Activated CD8-positive, alpha-beta memory T cell treated with anti-CD3 and anti-CD28 coated beads, Interleukin-2, amount 10 ng/mL, durations not matched to agents 7 days and 5 days (primary cell): ENCODE results near the gene SGSM1. TPM values are rescaled to one million over a fixed set of nuclear protein-coding genes. Genes with fewer than 3 reads are reported as not detected.
A peak's percentile ranks its signal among the peaks of the same experiment; 100 is the strongest.

Experiments used
- ATAC-seq: fragments of 150-1000 bp; cut with Tn5 transposase; one replicate; pipeline ENCODE4 v1.10.0; 2021; ENCODE audit warnings: moderate library complexity
- CTCF ChIA-PET: fragments of 350-600 bp; sonication (Branson Sonifier 250); formaldehyde crosslinking; loops from one replicate; lab custom pipeline; 2021; ENCODE audit warnings: antibody characterized with exemption; lab: Charles Lee
- DNase-seq: peaks from one replicate; pipeline ENCODE4 v3.0.0-alpha.2; 2020
- H3K27ac Mint-ChIP-seq: one replicate; pipeline ENCODE4 v1.8.0; 2021; ENCODE audit warnings: mild to moderate bottlenecking, mixed read lengths
- H3K27me3 Mint-ChIP-seq: one replicate; pipeline ENCODE4 v1.8.0; 2021; ENCODE audit warnings: mixed read lengths
- H3K36me3 Mint-ChIP-seq: one replicate; pipeline ENCODE4 v1.8.0; 2021; ENCODE audit warnings: mild to moderate bottlenecking, mixed read lengths
- H3K4me1 Mint-ChIP-seq: one replicate; pipeline ENCODE4 v1.8.0; 2021; ENCODE audit warnings: mixed read lengths
- H3K4me3 Mint-ChIP-seq: one replicate; pipeline ENCODE4 v1.8.0; 2021; ENCODE audit warnings: mild to moderate bottlenecking, moderate library complexity, mixed read lengths
- H3K9me3 Mint-ChIP-seq: one replicate; pipeline ENCODE4 v1.8.0; 2022; ENCODE audit warnings: low read depth, mixed read lengths
- total RNA-seq, 2 experiments: library from RNA; stranded (reverse); gene quantifications; one replicate each; pipeline ENCODE4 v1.2.3, GENCODE V29; 2021

Gene SGSM1
- total RNA-seq, 2 experiments from 2014 or later, result 0.09 TPM

DNA sequence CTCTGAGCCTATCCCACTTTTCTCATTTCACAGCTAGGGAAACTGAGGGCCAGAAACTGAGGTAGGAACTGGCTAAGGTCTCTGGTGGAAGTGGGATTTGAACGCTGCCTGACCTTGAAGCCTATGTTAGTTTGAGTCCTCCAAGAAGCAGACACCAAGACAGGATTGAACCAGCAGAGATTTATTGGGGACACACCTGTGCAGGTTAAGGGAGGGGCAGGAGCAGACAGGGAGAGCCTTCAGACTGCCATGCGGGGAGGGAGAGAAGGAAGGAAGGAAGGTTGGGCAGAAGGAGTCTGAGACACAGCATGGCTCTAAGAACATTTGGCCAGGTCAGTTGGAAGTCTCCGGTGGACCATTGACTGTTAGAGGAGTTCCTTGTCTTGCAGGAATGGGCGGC is 59.5 kb downstream of the SGSM1 start:
- no peaks in the 10 kb centered on the region for H3K9me3 Mint-ChIP-seq
- no peak overlapping the region for H3K27ac Mint-ChIP-seq
- H3K27me3 Mint-ChIP-seq, result peaks cover 3% of the 10 kb centered on the region
- no peak for ATAC-seq
- DNase-seq, result no peak
- no peaks in the 10 kb centered on the region for H3K4me1 Mint-ChIP-seq
- no peaks in the 10 kb centered on the region for H3K36me3 Mint-ChIP-seq
- no peak overlapping the region for H3K4me3 Mint-ChIP-seq
- CTCF ChIA-PET, result interaction anchor here (0.9 kb wide), 1 partner anchor 15 kb away, joined by 3 read pairs; no protein-coding TSS in a partner anchor

DNA sequence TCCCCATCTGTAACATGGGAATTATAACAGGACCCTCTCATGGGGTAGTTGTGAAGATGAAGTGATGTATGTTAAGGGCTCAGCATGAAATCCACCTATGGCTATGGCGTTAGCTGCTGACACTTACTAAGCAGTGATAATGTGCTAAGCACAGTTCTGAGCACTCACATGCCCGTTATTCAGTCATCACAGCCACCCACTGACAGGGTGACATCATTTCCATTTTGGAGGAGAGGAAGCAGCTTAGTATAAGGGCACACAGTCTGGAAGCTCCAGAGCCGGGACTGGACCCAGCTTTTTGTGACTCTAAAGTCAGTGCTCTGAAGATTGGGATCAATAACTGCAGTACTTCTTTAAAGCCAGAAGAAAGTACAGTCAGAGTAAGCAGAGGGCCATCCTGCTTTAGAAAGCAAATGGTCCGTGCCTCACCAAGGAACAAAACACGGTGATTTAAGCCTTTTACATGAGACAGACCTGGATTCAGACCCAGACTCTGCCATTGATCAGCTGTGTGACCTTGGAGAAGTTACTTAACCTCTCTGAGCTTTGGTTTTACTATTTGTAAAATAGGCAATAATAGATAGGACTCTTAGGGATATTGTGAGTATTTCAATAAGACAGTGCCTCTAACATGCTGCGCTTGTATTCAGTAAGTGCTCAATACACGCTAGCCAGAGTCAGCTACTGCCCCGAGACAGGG is 61.5 kb downstream of the SGSM1 start:
- no peak overlapping the region for H3K4me3 Mint-ChIP-seq
- CTCF ChIA-PET, result no interaction called here

DNA sequence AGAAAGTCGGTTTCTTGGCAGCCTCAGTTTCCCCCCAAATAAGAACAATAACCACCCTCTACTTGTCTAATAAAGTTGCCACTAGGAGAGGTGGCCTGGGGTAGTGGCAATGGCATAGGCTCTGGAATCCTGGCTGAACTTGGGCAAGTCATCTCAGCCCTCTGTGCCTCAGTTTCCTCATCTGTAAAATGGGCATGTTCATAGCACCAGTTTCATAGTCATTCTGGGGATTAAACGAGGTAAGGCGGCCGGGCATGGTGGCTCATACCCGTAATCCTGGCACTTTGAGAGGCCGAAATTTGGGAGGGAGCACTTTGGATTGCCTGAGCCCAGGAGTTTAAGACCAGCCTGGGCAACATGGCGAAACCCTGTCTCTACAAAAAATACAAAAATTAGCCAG is 63.0 kb downstream of the SGSM1 start:
- no peaks in the 10 kb centered on the region for H3K9me3 Mint-ChIP-seq
- no peak overlapping the region for H3K4me3 Mint-ChIP-seq
- peaks cover 1% of the 10 kb centered on the region for H3K4me1 Mint-ChIP-seq
- H3K27ac Mint-ChIP-seq, result no peak overlapping the region
- H3K36me3 Mint-ChIP-seq, result no peaks in the 10 kb centered on the region
- ATAC-seq (no peak), DNase-seq (no peak)
- peaks cover 3% of the 10 kb centered on the region for H3K27me3 Mint-ChIP-seq
- CTCF ChIA-PET, result no interaction called here

More for the DNA sequence above, 61.5 kb downstream of the SGSM1 start:
- Mint-ChIP-seq H3K4me1 (peaks cover 1% of the 10 kb centered on the region), H3K27me3 (peaks cover 3% of the 10 kb centered on the region), H3K27ac (no peak overlapping the region), H3K9me3 (no peaks in the 10 kb centered on the region), H3K36me3 (no peaks in the 10 kb centered on the region)
- DNase-seq (no peak), ATAC-seq (no peak)

DNA sequence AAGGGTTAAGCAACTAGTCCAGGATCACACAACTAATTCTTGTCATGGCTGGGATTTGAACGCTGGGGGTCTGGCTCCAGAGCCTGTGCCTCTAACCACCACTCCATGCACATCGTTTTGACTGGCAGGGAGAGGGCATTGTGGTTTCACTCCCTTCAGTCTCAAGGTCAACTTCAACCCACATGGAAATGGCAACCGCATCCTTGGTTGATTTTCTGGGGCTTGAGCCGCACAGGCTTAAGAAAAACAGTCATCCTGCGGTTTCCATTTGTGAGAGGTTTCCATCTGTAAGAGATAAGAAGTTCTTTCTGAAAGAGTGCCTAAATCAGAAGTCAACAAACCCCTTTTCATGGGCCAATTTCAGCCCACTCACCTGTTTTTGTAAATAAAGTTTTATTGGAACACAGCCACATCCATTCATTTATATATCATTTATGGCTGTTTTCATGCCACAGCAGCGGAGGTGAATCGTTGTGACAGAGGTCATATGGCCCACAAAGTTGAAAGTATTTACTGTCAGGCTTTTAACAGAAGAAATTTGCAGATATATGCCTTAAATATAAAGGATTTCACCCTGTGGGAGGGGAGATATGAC is 65.7 kb downstream of the SGSM1 start:
- no peaks in the 10 kb centered on the region for H3K9me3 Mint-ChIP-seq
- ATAC-seq (no peak), DNase-seq (no peak)
- no peaks in the 10 kb centered on the region for H3K27me3 Mint-ChIP-seq
- CTCF ChIA-PET, result no interaction called here
- no peak overlapping the region for H3K27ac Mint-ChIP-seq
- H3K36me3 Mint-ChIP-seq, result no peaks in the 10 kb centered on the region
- H3K4me3 Mint-ChIP-seq, result no peak overlapping the region
- H3K4me1 Mint-ChIP-seq, result peaks cover 1% of the 10 kb centered on the region

DNA sequence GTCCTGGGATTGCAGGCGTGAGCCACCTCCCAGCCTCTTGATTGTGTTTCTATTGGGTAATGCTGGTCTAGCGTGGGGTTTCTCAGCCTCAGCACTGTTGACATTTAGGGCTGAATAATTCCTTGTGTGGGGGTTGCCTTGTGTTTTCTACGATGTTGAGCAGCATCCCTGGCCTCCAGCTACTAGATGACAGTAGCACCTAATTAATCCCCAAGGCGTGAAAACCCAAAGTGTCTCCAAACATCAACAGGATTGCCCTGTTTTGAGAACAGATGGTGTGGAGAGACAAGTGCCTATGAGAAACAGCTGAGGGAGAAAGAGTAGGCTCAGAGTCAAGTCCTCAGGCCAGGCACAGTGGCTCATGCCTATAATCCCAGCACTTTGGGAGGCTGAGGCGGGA is 67.2 kb downstream of the SGSM1 start:
- no peaks in the 10 kb centered on the region for H3K9me3 Mint-ChIP-seq
- H3K27me3 Mint-ChIP-seq, result no peaks in the 10 kb centered on the region
- no peak for DNase-seq
- H3K4me3 Mint-ChIP-seq, result no peak overlapping the region
- H3K36me3 Mint-ChIP-seq, result no peaks in the 10 kb centered on the region
- ATAC-seq, result no peak
- peaks cover 1% of the 10 kb centered on the region for H3K4me1 Mint-ChIP-seq
- H3K27ac Mint-ChIP-seq, result no peak overlapping the region
- CTCF ChIA-PET, result no interaction called here

DNA sequence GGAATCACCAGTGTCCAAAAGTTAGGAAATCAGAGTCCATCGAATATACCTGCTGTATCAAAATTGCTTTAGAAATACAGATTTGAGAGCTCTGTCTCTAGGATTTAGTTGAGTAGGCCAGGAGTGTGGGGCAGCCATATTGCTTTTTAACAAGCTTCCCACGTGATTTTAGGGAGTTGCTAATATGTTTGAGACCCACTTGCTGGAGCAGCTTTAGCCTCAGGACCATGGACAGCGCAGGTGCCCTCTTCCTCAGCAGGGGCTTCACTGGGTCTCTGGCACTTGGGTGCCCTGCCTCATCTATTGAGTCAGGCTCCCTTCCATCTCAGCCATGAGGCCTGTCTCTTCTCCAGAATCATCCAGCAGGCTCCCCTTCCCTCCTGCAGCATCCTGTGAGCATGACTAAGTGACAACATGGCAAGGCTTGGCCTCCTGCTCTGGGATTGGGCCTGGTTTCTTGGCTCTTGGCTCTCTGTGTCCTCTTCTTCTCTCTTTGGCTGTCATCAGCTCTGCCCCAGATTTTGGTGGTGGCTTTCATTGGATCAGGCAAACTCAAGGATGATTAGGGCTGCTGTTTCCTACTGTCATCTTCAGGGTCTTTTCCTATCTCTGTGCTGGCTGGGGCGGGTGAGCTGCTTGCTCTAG is 70.0 kb downstream of the SGSM1 start:
- Mint-ChIP-seq H3K36me3 (no peaks in the 10 kb centered on the region), H3K27me3 (no peaks in the 10 kb centered on the region), H3K4me1 (peaks cover 1% of the 10 kb centered on the region), H3K9me3 (no peaks in the 10 kb centered on the region), H3K4me3 (no peak overlapping the region), H3K27ac (no peak overlapping the region)
- DNase-seq, result peak; percentile 51
- ATAC-seq, result no peak
- CTCF ChIA-PET, result no interaction called here

DNA sequence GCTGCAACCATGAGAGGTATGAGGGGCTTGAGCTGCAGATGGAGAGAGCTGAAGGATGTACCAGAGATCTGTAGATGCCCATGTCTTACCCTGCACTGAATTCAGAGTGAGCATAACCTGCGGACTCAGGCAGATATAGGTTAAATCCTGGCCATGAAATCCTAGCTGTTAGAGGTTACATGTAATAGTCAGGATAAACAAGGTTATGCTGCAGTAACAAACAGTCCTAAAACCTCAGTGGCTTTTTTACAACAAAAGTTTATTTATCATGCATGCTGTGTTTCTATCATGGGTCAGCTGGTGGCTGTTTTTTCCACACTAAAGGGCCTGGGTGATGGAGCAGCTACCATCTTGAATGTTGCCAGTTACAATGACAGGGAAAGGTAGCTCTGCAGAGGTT is 70.7 kb downstream of the SGSM1 start:
- ATAC-seq, result no peak

DNA sequence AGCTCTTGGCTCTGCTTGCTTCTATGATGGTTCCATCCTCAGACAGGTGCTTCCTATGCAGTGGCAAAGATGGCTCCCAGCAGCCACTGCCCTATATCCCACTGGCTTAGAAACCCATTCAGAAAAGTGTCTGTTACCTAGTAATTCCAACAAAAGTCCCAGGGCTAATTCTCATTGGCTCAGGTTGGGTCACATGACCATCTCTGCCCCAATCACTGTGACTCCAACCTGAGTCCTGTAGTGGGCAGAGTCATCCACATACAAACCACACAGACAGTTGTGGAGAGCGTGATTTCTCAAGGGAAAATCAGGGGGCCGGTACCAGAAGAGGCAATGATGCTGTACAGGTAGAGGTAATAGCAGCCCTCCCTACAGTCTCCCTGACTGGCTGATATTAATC is 73.0 kb downstream of the SGSM1 start:
- DNase-seq, result no peak
- CTCF ChIA-PET, result no interaction called here
- no peak overlapping the region for H3K27ac Mint-ChIP-seq
- H3K4me1 Mint-ChIP-seq, result no peaks in the 10 kb centered on the region
- H3K9me3 Mint-ChIP-seq, result no peaks in the 10 kb centered on the region
- H3K36me3 Mint-ChIP-seq, result no peaks in the 10 kb centered on the region
- ATAC-seq, result no peak
- H3K4me3 Mint-ChIP-seq, result no peak overlapping the region
- no peaks in the 10 kb centered on the region for H3K27me3 Mint-ChIP-seq

More for the DNA sequence above, 70.7 kb downstream of the SGSM1 start:
- DNase-seq, result no peak
- H3K27ac Mint-ChIP-seq, result no peak overlapping the region
- CTCF ChIA-PET, result interaction anchor here (0.8 kb wide), 1 partner anchor 26 kb away, joined by 3 read pairs; no protein-coding TSS in a partner anchor
- no peaks in the 10 kb centered on the region for H3K4me1 Mint-ChIP-seq
- H3K36me3 Mint-ChIP-seq, result no peaks in the 10 kb centered on the region
- H3K4me3 Mint-ChIP-seq, result no peak overlapping the region
- no peaks in the 10 kb centered on the region for H3K9me3 Mint-ChIP-seq
- no peaks in the 10 kb centered on the region for H3K27me3 Mint-ChIP-seq

DNA sequence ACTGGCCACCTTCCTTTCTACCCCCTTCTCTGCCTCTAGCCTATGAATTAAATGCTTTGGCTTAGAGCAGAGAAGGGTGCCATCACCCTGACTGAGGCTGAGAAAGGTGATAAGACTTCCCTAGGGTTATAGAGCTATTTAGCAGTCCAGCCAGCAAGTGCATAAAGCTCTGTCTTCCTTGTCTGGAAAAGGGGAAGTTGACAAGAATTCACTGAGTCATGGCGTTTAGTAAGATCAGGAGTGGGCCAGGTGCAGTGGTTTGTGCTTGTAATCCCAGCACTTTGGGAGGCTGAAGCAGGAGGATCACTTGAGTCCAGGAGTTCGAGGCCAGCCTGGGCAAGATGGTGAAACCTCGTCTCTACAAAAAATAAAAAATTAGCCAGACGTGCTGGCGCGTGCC is 77.4 kb downstream of the SGSM1 start:
- no peak overlapping the region for H3K4me3 Mint-ChIP-seq
- ATAC-seq (no peak), DNase-seq (no peak)
- H3K4me1 Mint-ChIP-seq, result no peaks in the 10 kb centered on the region
- CTCF ChIA-PET, result no interaction called here
- H3K36me3 Mint-ChIP-seq, result no peaks in the 10 kb centered on the region
- H3K27me3 Mint-ChIP-seq, result no peaks in the 10 kb centered on the region
- H3K9me3 Mint-ChIP-seq, result no peaks in the 10 kb centered on the region
- H3K27ac Mint-ChIP-seq, result no peak overlapping the region

DNA sequence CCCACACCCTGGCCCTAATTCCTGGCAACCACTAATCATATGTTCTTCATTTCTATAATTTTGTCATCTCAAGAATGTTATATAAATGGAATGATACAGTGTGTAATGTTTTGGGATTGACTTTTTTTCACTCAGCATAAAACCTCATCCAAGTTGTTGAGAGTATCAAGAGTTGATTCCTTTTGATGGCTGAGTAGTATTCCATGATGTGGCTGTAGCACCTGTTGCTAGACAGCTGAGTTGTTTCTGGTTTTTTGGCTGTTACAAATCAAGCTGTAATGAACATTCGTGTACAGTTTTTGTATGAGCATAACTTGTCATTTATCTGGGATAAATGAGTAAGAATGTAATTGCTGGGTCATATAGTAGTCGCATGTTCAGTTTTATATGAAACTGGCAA is 81.2 kb downstream of the SGSM1 start:
- CTCF ChIA-PET, result no interaction called here
- DNase-seq (no peak), ATAC-seq (no peak)
- Mint-ChIP-seq H3K4me3 (no peak overlapping the region), H3K27ac (no peak overlapping the region), H3K9me3 (no peaks in the 10 kb centered on the region), H3K27me3 (peaks cover 3% of the 10 kb centered on the region), H3K4me1 (no peaks in the 10 kb centered on the region), H3K36me3 (no peaks in the 10 kb centered on the region)

DNA sequence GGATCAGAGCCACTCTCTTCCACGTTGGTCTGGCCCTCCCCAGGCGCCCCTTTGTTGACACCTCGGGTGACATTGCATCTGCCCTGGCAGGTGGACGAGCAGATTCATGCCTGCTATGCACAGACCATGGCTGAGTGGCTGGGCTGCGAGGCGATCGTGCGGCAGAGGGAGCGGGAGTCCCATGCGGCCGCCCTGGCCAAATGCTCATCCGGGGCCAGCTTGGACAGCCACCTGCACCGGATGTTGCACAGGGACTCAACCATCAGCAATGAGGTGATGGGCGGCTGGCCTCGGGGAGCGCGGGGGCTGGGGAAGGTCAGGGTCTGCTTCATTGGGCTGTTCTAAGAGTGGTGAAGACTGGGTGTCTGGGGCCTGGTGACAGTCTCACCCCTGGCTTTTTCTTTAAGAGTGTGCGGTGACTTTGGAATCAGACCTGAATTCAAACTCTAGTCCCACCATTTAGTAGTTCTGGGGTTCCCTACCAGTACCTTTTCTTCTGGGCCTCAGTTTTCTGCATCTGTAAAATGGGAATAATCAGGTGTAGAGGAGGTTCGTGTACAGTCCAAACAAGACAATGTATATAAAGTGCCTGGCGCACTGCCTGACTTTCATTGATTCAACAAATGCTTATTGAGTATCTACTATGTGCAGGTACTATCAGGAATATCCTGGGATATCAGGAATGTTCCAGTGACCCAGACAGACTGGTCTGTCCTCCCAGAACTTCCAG is 87.5 kb downstream of the SGSM1 start:
- CTCF ChIA-PET, result no interaction called here
- H3K27ac Mint-ChIP-seq, result no peak overlapping the region
- no peak overlapping the region for H3K4me3 Mint-ChIP-seq
- no peaks in the 10 kb centered on the region for H3K4me1 Mint-ChIP-seq
- no peaks in the 10 kb centered on the region for H3K36me3 Mint-ChIP-seq
- ATAC-seq, result no peak
- peaks cover 3% of the 10 kb centered on the region for H3K27me3 Mint-ChIP-seq
- H3K9me3 Mint-ChIP-seq, result no peaks in the 10 kb centered on the region
- DNase-seq, result no peak

DNA sequence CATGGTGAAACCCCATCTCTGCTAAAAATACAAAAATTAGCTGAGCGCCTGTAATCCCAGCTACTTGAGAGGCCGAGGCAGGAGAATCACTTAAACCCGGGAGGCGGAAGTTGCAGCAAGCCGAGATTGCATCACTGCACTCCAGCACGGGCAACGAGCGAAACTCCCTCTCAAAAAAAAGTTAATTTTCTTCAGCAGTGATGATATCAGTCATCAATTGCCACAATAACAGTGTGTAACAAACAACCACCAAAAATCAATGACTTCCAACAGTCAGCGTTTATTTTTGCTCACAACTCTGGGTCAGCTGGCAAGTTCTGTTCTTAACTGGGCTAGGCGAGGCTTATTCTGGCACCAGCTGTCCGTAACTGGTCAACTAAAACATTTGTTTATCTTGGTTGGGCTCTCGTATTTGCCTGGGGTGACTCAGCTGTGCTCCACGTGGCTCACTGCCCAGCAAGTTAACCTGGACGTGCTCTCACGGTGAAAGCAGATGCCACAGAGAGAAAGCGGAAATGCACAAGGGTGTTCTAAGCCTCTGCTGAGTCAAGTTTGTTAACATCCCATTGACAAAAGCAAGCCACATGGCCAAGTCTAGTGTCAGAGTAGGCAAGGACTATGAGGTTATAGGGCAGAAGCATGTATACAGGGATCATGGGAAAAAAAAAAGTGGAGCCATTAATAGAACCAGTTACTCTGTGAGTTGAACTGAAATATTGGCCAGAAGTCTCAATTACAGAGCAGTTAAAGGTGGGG is 88.4 kb downstream of the SGSM1 start:
- Mint-ChIP-seq H3K36me3 (no peaks in the 10 kb centered on the region), H3K27ac (no peak overlapping the region), H3K9me3 (no peaks in the 10 kb centered on the region), H3K27me3 (peaks cover 3% of the 10 kb centered on the region), H3K4me1 (no peaks in the 10 kb centered on the region), H3K4me3 (no peak overlapping the region)
- CTCF ChIA-PET, result no interaction called here
- no peak for DNase-seq
- ATAC-seq, result no peak

DNA sequence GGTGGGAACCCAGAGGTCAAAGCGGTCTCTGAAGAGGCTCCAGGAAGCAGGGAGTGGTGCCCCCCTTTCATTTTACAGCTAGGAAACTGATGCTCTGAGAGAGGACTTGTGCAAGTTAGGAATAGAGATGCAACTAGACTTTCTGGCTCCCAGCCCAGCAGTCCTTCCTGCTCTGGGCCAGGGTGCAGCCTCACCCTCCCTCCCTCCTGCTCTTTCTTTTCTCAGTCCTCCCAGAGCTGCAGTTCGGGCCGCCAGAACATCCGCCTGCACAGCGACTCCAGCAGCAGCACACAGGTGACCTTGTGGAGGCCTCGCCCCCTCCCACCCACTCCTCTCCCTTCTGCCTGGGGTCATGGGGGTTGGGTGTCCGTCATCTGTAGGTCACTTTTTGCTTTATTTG is 89.0 kb downstream of the SGSM1 start:
- H3K4me1 Mint-ChIP-seq, result no peaks in the 10 kb centered on the region
- H3K4me3 Mint-ChIP-seq, result no peak overlapping the region
- H3K27ac Mint-ChIP-seq, result no peak overlapping the region
- DNase-seq (no peak), ATAC-seq (no peak)
- CTCF ChIA-PET, result interaction anchor here (1.0 kb wide), 1 partner anchor 45 kb away, joined by 3 read pairs; no protein-coding TSS in a partner anchor
- H3K27me3 Mint-ChIP-seq, result peaks cover 3% of the 10 kb centered on the region
- H3K9me3 Mint-ChIP-seq, result no peaks in the 10 kb centered on the region
- no peaks in the 10 kb centered on the region for H3K36me3 Mint-ChIP-seq
